HL-60 (cell line): Measurements from ENCODE around the gene SPAG9.

ENCODE experiments used
- DNase-seq, 2 experiments: peaks; one replicate each; pipeline ENCODE4 v3.0.0-alpha.2; 2010 to 2020; ENCODE audit warnings: low read depth in 1 of 2, low spot score in 1 of 2
- H3K27ac ChIP-seq: fragments of 250-450 bp; sonication (Bioruptor Pico); replicated peaks from 2 replicates; pipeline ENCODE4 v1.5.1; 2020; ENCODE audit warnings: mild to moderate bottlenecking, moderate library complexity
- H3K27me3 ChIP-seq: fragments of 250-450 bp; sonication (Bioruptor Pico); 2 replicates; pipeline ENCODE4 v1.5.1; 2021; ENCODE audit warnings: mild to moderate bottlenecking, moderate library complexity; ENCODE audit not compliant: insufficient read depth, poor library complexity, severe bottlenecking
- H3K4me3 ChIP-seq: replicated peaks from 2 replicates; pipeline ENCODE4 v1.5.1; 2011; ENCODE audit warnings: mild to moderate bottlenecking, control low read depth, low read length; ENCODE audit not compliant: insufficient read depth
- CTCF ChIP-seq: IDR thresholded peaks from one replicate; pipeline ENCODE4 v1.5.1; 2011; ENCODE audit warnings: low read length, control low read depth, inconsistent platforms; ENCODE audit not compliant: insufficient read depth
- GABPA ChIP-seq: IDR thresholded peaks from 2 replicates; pipeline ENCODE4 v1.6.1; 2012; ENCODE audit warnings: low read depth
- POLR2AphosphoS5 ChIP-seq: IDR thresholded peaks from 2 replicates; pipeline ENCODE4 v1.6.1; 2012; ENCODE audit warnings: low read depth
- SPI1 ChIP-seq: IDR thresholded peaks from 2 replicates; pipeline ENCODE4 v1.6.1; 2012; ENCODE audit warnings: low read depth, mild to moderate bottlenecking, borderline replicate concordance
- TF ChIP-seq, protein P1 (sequence below): IDR thresholded peaks from 2 replicates; pipeline ENCODE4 v1.6.1; 2012; ENCODE audit warnings: low read depth; ENCODE audit not compliant: insufficient replicate concordance

SPAG9 gene

GRCh38 chr17:50935996-50936266, 184.7 kb downstream of the SPAG9 start:
- TF ChIP-seq, protein P1, sequence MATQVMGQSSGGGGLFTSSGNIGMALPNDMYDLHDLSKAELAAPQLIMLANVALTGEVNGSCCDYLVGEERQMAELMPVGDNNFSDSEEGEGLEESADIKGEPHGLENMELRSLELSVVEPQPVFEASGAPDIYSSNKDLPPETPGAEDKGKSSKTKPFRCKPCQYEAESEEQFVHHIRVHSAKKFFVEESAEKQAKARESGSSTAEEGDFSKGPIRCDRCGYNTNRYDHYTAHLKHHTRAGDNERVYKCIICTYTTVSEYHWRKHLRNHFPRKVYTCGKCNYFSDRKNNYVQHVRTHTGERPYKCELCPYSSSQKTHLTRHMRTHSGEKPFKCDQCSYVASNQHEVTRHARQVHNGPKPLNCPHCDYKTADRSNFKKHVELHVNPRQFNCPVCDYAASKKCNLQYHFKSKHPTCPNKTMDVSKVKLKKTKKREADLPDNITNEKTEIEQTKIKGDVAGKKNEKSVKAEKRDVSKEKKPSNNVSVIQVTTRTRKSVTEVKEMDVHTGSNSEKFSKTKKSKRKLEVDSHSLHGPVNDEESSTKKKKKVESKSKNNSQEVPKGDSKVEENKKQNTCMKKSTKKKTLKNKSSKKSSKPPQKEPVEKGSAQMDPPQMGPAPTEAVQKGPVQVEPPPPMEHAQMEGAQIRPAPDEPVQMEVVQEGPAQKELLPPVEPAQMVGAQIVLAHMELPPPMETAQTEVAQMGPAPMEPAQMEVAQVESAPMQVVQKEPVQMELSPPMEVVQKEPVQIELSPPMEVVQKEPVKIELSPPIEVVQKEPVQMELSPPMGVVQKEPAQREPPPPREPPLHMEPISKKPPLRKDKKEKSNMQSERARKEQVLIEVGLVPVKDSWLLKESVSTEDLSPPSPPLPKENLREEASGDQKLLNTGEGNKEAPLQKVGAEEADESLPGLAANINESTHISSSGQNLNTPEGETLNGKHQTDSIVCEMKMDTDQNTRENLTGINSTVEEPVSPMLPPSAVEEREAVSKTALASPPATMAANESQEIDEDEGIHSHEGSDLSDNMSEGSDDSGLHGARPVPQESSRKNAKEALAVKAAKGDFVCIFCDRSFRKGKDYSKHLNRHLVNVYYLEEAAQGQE, result no peak
- TF ChIP-seq CTCF (no peak), POLR2AphosphoS5 (no peak), GABPA (no peak), SPI1 (no peak)
- no peak overlapping the region for H3K27ac ChIP-seq
- H3K27me3 ChIP-seq, result no peaks in the 10 kb centered on the region
- H3K4me3 ChIP-seq, result no peak overlapping the region
- no peak for DNase-seq

DNA sequence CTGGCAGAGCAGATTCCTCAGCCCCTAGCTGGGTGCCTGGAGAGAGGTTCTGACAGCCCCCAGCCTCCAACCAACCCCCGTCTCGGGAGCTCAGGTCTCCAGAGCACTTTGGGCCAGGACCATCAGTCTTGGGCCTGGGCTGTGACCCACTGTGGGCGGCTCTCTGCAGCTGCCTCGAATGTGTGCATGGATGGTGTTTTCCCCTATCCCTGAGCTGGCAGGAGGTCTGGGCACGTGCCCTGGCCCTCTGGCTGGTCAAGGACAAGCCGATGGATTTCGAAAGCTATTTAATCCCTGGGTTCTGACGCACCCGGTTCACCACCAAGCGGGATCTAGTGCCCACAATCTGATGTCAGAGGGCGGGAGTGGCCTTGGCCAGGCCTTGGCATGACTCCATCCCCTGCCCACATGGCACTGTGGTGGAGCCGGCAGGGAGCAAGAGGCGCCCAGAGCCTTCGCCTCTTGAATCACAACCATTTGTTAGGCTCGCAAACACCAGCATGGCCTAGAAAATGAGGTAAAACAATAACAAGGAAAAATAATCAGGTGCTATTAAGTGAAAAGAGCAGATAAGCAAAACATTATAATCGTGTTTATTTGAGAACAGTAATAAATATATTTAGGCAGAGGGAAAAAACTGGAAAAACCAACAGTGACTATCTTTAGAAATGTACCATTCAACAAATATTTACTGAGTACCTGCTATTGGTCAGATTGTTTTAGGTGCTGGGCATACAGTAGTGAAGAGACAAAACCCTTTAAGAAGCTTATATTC, 185.3 kb downstream of the SPAG9 start:
- TF ChIP-seq CTCF, result no peak
- TF ChIP-seq GABPA, result no peak
- TF ChIP-seq POLR2AphosphoS5, result no peak
- no peak for TF ChIP-seq SPI1
- TF ChIP-seq, protein P1, result no peak
- Histone ChIP-seq H3K27me3 (no peaks in the 10 kb centered on the region), H3K4me3 (no peak overlapping the region), H3K27ac (no peak overlapping the region)
- no peak for DNase-seq

- Histone ChIP-seq H3K27ac (no peak overlapping the region), H3K27me3 (no peaks in the 10 kb centered on the region), H3K4me3 (no peak overlapping the region)
- TF ChIP-seq, protein P1, result no peak
- DNase-seq, result no peak
These were observed 185.9 kb downstream of the SPAG9 start for GRCh38 chr17:50934672-50935220.
